MM.1S (cell line): ENCODE results near the gene NINJ2.

ENCODE experiments used
- CTCF ChIP-seq: fragments of 300-600 bp; sonication (generic); IDR thresholded peaks from 2 replicates; pipeline ENCODE4 v1.5.1; 2016; ENCODE audit warnings: antibody characterized with exemption, low read length, mixed read lengths
- EZH2 ChIP-seq: fragments of 300-600 bp; sonication (generic); optimal IDR thresholded peaks from 2 replicates; pipeline ENCODE3; 2017; ENCODE audit warnings: low read depth, mild to moderate bottlenecking, antibody characterized with exemption, low read length, mixed read lengths

- TF ChIP-seq CTCF (no peak), EZH2 (no peak)
These were observed 75.3 kb downstream of the NINJ2 start for GRCh38 chr12:588024-588322.
